IMR-90 (cell line): Measurements from ENCODE around the gene WNK1.

Source experiments
- CEBPB ChIP-seq: IDR thresholded peaks from 2 replicates; pipeline ENCODE4 v1.6.1; 2012; ENCODE audit warnings: low read depth, low read length, improper control_type of control experiment
- MAFK ChIP-seq: IDR thresholded peaks from 2 replicates; pipeline ENCODE4 v1.6.1; 2012; ENCODE audit warnings: low read depth, low read length, improper control_type of control experiment
- MAZ ChIP-seq: IDR thresholded peaks from 2 replicates; pipeline ENCODE4 v1.6.1; 2012; ENCODE audit warnings: low read depth, mild to moderate bottlenecking, low read length, improper control_type of control experiment, moderate library complexity, borderline replicate concordance
- MXI1 ChIP-seq: IDR thresholded peaks from 2 replicates; pipeline ENCODE4 v1.6.1; 2012; ENCODE audit warnings: low read depth, mild to moderate bottlenecking, low read length, moderate library complexity, borderline replicate concordance
- POLR2A ChIP-seq: IDR thresholded peaks from 2 replicates; pipeline ENCODE4 v1.6.1; 2012; ENCODE audit warnings: mild to moderate bottlenecking, low read depth, low read length
- RAD21 ChIP-seq: IDR thresholded peaks from 2 replicates; pipeline ENCODE4 v1.6.1; 2012; ENCODE audit warnings: low read length, improper control_type of control experiment
- TF ChIP-seq, protein P1 (sequence below): conservative IDR thresholded peaks from 2 replicates; pipeline ENCODE4 v1.5.1; 2012; ENCODE audit warnings: mild to moderate bottlenecking, low read depth, low read length, improper control_type of control experiment
- TF ChIP-seq, protein P2 (sequence below): fragments of 150-350 bp; IDR thresholded peaks from 2 replicates; pipeline ENCODE4 v1.6.1; 2017; ENCODE audit warnings: mild to moderate bottlenecking, antibody characterized with exemption, low read length, low read depth

DNA sequence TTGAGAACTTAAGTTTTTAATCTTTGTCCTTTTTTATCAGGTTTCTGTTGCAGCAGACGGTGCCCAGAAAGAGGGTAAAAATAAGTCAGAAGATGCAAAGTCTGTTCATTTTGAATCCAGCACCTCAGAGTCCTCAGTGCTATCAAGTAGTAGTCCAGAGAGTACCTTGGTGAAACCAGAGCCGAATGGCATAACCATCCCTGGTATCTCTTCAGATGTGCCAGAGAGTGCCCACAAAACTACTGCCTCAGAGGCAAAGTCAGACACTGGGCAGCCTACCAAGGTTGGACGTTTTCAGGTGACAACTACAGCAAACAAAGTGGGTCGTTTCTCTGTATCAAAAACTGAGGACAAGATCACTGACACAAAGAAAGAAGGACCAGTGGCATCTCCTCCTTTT, 143.7 kb downstream of the WNK1 start:
- TF ChIP-seq RAD21 (no peak), MAZ (no peak), MXI1 (no peak), POLR2A (no peak), MAFK (no peak), CEBPB (no peak)
- TF ChIP-seq, protein P1, sequence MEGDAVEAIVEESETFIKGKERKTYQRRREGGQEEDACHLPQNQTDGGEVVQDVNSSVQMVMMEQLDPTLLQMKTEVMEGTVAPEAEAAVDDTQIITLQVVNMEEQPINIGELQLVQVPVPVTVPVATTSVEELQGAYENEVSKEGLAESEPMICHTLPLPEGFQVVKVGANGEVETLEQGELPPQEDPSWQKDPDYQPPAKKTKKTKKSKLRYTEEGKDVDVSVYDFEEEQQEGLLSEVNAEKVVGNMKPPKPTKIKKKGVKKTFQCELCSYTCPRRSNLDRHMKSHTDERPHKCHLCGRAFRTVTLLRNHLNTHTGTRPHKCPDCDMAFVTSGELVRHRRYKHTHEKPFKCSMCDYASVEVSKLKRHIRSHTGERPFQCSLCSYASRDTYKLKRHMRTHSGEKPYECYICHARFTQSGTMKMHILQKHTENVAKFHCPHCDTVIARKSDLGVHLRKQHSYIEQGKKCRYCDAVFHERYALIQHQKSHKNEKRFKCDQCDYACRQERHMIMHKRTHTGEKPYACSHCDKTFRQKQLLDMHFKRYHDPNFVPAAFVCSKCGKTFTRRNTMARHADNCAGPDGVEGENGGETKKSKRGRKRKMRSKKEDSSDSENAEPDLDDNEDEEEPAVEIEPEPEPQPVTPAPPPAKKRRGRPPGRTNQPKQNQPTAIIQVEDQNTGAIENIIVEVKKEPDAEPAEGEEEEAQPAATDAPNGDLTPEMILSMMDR: no peak
- TF ChIP-seq, protein P2, sequence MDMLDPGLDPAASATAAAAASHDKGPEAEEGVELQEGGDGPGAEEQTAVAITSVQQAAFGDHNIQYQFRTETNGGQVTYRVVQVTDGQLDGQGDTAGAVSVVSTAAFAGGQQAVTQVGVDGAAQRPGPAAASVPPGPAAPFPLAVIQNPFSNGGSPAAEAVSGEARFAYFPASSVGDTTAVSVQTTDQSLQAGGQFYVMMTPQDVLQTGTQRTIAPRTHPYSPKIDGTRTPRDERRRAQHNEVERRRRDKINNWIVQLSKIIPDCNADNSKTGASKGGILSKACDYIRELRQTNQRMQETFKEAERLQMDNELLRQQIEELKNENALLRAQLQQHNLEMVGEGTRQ: no peak
